Measurements from ENCODE around the gene ANKRD33. TPM values are rescaled to one million over a fixed set of nuclear protein-coding genes. Genes with fewer than 3 reads are reported as not detected.

ANKRD33 gene
- total and polyA plus RNA-seq, 2 of the 8 experiments (the other 6 are each of a cell fraction or from before 2014, with no cell fraction given): 0.41 to 0.53 TPM

DNA sequence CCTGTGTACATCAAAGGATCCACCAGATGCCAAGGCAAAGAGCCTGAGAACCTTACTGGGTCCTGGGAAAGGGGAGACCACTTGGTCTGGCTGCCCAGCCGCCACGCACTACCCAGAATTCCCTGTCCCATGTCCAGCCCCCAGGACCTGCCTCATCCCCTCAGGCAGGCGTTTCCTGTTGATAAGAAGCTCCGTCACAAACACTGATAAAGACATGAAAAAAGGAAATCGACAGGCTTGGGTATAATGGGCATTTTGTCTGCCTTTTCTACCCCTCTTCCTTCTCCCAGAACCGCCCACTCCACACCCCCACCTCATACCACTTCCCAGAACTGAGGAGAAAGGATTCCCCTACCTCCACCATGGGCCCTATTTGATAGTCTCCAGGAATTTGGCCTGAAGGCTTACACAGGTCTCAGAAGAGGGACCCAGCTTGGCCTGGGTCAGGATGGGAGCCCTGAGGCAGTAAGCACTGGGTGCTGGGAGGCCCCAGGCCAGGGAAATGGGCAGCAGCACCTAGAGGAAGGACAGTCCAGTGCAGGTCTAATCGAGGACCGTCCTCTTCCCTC is 38.2 kb downstream of the ANKRD33 start (continued):
- TF ChIP-seq SP1 (IDR thresholded peaks at IDR 0.05; ENCODE audit: low read depth, low read length) (no peak), SP2 (IDR thresholded peaks at IDR 0.05; ENCODE audit: low read length) (no peak), TAF7 (optimal IDR thresholded peaks at IDR 0.05; ENCODE audit: borderline replicate concordance, low read depth, low read length) (no peak), CBX5 (IDR thresholded peaks at IDR 0.05; ENCODE audit: low read depth, low read length) (no peak)
- TF ChIP-seq, protein P1, sequence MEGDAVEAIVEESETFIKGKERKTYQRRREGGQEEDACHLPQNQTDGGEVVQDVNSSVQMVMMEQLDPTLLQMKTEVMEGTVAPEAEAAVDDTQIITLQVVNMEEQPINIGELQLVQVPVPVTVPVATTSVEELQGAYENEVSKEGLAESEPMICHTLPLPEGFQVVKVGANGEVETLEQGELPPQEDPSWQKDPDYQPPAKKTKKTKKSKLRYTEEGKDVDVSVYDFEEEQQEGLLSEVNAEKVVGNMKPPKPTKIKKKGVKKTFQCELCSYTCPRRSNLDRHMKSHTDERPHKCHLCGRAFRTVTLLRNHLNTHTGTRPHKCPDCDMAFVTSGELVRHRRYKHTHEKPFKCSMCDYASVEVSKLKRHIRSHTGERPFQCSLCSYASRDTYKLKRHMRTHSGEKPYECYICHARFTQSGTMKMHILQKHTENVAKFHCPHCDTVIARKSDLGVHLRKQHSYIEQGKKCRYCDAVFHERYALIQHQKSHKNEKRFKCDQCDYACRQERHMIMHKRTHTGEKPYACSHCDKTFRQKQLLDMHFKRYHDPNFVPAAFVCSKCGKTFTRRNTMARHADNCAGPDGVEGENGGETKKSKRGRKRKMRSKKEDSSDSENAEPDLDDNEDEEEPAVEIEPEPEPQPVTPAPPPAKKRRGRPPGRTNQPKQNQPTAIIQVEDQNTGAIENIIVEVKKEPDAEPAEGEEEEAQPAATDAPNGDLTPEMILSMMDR (IDR thresholded peaks at IDR 0.05; ENCODE audit: control extremely low read depth in 1 of 3, insufficient read depth in 1 of 3, low read depth in 1 of 3, low read length in 3 of 3): no peak

All from H1 (cell line).